GM11168 (cell line): ENCODE results near the gene CDH6.
"Not testable (repeated sequence)": the region's sequence is repeated elsewhere in the genome, so short reads cannot be mapped to it uniquely, and the experiment has no call there.

Source experiments
- in situ Hi-C: fragments of 300-500 bp; cut with MboI; formaldehyde crosslinking; loops from one replicate; pipeline ENCODE4 v1.12.0; 2022; ENCODE audit warnings: low sequenced_read_pairs; ENCODE audit not compliant: unreplicated experiment

CDH6 gene

DNA sequence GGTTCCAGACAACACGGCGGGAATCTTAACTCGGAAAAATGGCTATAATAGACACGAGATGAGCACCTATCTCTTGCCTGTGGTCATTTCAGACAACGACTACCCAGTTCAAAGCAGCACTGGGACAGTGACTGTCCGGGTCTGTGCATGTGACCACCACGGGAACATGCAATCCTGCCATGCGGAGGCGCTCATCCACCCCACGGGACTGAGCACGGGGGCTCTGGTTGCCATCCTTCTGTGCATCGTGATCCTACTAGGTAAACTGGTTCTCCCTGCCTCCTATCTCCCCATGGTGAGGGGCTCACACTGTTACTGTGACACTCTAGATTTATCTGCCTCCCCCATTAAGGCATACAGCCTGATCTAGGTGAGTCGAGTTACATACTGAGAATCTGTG, 124.2 kb downstream of the CDH6 start:
- in situ Hi-C loops: no loop called here

DNA sequence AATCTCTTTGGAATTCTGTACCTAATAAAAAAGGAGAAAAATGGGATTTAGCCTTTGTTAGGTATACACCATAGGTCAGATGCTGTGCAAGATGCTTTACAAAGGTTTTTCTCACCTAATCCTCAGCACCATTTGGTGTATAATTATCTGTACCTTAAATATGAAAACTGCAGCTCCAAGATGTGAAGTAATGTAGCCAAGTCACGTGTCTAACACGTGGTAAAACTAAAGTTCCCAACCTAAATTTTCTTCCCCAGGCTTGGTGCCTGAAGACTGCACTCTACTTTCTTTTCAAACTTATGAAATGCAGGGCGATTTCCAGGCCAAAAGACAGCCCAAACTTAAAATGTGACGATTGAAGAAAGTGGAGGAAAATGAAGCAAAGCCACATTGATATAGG, 125.8 kb downstream of the CDH6 start:
- in situ Hi-C loops: no loop called here

DNA sequence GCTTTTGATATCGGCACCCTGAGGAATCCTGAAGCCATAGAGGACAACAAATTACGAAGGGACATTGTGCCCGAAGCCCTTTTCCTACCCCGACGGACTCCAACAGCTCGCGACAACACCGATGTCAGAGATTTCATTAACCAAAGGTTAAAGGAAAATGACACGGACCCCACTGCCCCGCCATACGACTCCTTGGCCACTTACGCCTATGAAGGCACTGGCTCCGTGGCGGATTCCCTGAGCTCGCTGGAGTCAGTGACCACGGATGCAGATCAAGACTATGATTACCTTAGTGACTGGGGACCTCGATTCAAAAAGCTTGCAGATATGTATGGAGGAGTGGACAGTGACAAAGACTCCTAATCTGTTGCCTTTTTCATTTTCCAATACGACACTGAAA, 129.5 kb downstream of the CDH6 start:
- in situ Hi-C loops: no loop called here

DNA sequence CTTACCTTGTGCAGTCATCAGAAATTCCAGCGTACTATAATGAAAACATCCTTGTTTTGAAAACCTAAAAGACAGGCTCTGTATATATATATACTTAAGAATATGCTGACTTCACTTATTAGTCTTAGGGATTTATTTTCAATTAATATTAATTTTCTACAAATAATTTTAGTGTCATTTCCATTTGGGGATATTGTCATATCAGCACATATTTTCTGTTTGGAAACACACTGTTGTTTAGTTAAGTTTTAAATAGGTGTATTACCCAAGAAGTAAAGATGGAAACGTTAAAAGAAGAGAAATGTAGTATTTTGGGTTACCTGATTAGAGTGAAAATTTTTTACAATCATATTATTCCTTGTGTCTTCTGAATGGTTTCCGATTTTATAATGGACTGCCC, 131.4 kb downstream of the CDH6 start:
- in situ Hi-C loops: no loop called here

DNA sequence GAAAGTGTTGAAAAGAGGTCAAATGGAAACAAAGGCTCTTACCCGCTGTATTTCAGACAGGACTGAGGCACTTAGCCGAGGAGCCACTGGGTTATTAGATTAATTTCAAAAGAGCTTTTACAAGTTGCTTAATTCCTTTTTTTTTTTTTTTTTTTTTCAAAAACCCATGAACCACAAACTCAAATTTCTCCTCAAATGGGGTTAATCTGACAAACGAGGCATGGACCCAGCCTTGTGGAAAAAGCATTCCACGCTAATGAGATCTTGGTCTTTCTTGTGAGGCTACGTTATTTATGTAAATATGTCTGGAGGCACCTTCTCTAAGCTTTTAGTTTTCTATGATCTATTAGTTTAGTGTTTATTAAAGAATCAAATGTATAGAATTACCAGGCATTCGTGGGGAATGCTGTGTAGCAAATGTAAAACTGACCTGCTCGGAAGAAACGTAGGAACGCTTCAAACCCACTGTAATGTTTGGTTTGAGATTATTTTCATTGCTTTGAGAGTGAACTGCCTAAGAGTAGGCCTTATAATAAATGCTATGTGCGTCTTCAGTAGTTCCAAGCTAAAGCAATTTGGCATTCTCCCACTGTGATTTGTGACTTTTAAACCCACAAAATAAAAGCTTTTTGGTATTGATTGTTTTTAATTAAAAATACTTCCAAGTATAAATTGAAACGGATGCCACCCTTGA, 134.7 kb downstream of the CDH6 start:
- in situ Hi-C loops: no loop called here

DNA sequence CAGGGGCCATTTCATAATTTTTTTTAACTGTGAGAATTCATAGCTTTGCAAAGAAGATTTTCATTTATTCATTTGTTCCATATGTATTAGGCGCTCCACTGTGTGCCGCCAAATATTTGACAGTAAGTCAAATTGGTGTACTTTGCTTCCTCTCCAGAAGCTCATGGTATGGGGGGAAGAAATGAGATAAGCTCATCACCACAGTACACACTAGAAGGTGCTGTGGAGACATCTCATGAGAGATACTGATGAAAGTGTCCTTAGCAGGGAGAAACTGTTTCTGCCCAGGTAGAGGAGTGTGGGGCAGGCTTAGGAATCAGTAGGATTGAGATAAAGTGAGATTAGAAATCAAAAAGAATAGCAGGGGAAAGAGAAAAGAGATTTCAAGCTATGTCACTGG, 136.2 kb downstream of the CDH6 start:
- in situ Hi-C loops: no loop called here

DNA sequence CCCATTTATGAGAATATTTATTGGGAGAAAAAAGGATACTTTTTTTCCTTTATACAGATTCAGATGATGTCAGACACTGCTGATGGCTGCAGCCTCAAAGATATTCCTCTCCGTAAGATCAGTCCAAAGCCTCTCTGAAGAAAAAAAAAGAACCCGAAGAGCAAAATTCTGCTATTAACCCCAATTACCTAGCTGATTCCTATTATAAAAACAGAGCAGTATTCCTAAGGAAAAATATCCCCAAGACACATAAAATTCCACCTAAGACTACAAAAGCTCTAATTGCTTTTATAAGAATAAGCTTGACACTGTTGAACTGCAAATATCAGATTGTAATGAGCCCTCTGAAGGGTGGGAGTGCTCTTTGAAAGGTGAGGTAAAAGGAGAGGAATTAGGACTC, 138.7 kb downstream of the CDH6 start:
- in situ Hi-C loops: no loop called here

DNA sequence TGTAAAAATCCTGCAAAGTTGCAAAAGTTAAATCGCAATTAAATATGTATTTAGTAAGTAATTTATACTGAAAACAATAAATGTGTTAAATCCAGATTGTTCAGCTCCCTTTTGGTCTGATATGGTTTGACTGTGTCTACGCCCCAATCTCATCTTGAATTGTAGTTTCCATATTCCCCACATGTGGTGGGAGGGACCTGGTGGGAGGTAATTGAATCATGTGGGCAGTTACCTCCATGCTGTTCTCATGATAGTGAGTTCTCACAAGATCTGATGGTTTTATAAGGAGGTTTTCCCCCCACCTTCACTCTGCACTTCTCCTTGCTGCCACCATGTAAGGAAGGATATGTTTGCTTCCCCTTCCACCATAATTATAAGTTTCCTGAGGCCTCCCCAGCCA, 140.0 kb downstream of the CDH6 start:
- in situ Hi-C loops: no loop called here

DNA sequence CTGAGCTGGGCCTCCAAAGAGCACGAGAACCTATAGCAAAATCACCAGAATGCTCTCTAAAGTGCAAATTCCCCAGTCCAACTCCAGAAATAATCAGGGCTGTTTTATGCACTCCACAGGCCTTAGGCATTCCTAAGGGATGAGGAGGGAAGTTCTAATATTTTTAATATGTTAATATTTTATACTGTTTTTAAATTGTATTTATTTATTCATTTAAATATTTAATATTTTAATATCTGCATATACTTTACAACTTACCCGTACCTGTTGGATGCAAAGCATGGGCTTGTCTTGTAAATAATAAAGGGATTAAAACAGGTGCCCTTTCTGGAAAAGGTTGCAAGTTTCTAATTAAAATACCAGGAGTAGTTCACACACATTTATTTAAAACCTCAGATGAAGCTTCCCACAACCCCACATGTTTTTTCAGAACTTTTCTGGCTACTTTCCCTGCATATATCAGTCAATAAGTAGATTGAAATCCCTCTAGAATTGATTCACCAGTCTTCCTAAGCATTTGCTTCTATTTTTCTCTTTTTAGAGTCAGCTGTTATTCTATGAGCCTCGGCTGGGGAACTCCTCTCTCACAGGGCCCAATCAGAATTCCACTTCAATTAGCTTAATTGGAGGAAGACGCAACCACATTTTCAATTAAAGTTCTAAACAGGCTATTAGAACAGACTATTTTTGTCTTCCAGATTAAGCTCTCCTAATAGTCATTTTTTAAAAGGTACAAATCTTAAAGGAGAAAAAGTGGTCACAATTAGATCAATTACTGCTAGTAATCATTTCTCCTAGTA, 140.8 kb downstream of the CDH6 start:
- in situ Hi-C loops: no loop called here

DNA sequence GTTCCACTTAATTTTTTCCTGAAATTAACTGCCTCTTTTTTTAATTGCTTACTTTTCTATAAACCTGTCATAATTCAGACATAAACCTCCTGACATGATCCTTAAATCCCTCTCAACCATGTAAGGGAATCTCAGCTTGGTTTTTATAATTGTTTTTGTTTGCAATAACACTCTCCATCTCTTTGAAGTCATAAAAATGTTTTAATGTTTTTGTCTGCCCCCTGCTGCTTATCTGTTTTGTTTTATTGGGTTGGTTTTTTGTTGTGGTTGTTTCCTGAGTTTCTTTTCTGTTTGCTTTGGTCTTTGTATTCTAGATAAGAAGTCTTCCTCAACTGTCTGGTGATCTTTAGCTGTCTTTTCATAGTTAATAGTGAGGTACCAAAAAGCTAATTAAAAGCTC, 142.0 kb downstream of the CDH6 start:
- in situ Hi-C loops: no loop called here

DNA sequence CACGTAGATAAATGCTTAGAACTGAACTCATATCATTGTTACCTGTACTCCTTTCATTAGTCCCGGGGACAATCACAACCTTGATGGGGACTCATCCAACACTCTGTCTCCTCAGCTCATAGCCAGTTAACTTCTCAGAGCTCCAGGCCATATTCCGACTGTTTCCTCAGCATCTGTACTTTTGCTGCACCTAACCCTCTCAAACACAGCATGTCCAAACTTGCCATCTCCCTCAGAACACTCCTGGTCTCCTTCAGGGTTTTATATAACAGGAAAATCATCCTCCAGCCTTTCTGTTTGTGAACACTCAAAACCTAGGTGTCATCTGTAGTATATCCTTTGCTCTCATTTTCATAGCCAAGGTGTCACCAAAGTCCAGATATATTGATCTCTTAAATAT, 150.5 kb downstream of the CDH6 start:
- in situ Hi-C loops: no loop called here

DNA sequence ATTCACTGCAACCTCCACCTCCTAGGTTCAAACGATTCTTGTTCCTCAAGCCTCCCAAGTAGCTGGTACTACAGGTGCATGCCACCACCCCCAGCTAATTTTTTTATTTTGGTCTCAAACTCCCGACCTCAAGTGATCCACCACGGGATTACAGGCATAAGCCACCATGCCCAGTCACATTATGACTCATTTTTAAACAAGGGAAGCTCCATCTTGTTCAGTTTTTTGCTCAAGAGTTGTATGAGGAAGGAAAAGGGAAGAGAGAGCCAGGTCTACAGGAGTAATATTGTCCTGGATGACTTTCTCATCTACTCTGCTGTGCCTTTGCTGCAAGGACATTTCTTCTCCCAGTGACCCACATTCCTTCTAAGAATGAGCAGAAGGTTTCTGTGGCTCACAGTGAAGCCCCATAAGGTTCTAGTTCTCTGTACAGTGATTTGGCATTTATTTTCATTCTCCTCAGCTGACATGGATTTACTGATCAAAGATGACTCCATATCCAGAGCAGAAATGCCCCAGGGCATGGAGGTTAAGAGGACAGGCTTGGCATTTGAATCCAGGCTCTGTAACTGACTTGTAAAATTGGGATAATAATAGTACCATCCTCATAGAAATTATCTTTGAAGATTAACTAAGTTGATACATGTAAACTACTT, 153.5 kb downstream of the CDH6 start:
- in situ Hi-C loops: no loop called here

DNA sequence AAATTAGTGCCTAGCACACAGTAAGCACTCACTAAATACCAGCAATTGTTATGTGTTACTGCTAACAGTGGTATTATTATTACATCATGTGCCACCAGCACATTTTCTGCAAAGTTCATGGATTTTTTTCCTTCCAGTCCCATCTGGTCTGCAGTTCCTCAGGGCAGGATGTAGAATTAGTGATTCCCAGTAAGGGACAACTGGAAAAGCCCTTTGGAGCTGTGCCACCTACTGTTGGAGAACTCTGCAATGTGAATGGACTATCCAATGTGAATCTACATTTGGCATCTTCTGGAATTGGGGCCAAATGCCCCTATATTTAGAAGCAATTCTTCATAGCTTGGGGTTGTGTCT, 154.0 kb downstream of the CDH6 start:
- in situ Hi-C loops: no loop called here

DNA sequence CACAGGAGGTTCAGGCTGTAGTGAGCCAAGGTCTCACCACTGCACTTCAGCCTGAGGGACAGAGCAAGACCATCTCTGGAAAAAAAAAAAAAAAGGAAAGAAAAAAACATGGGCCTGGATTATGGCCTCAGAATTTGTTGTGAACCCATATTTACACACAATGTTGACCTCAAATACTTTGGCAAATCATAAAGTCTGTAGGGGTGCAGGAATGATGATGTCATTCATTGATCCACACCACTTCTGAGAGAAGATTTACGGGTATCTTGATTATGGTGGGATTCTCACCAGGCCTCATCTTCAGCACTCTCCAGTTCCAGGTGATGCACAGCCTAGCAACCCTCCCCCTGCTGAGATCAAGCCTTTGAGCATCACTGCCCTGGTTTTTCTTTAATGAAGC, 156.9 kb downstream of the CDH6 start:
- in situ Hi-C loops: no loop called here

DNA sequence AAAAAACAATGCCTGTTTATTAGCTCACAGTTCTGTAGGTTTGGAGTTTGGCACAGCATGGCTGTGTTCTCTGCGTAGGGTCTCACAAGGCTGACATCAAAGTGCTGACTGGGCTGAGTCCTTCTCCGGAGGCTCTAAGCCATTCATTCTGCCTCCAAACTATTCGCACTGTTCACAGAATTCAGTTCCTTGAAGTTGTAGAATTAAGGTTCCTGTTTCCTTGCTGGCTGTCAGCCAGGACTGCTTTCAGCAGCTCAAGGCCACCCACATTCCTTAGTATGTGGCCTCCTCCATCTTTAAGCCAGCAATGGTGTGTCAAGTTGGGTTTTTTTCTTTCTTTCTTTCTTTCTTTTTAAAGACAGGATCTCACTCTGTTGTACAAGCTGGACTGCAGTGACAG, 161.9 kb downstream of the CDH6 start:
- in situ Hi-C loops: no loop called here

DNA sequence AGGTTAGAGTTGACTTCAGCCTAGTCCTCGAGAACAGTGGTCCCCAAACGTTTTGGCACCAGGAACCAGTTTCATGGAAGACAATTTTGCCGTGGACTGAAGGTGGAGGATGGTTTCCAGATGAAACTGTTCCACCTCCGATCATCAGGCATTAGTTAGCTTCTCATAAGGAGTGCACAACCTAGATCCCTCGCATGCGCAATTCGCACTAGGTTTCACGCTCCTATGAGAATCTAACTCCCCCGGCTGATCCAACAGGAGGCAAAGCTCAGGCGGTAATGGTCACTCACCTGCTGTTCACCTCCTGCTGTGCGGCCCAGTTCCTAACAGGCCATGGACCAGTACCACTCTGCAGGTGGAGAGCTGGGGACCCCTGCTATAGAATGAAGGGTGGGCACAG, 163.6 kb downstream of the CDH6 start:
- in situ Hi-C loops: no loop called here

DNA sequence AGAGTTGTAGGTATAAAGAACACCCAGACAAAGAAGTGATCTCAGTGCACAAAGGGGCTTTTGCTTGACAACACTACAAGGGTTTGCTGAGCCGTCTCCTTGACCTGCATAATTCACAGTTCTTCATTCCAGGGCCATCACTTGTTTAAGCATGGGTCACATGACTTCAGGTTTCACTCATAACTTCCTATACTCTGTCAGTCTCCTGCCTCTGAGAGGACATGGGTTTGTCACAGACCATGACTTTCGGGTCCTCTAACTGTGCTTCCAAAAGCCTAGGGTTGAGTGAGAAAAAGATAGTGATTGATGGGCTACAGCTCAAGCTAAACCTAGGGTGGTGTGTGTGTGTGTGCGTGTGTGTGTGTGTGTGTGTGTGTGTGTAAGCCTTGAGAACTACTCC, 166.4 kb downstream of the CDH6 start:
- in situ Hi-C loops: no loop called here

DNA sequence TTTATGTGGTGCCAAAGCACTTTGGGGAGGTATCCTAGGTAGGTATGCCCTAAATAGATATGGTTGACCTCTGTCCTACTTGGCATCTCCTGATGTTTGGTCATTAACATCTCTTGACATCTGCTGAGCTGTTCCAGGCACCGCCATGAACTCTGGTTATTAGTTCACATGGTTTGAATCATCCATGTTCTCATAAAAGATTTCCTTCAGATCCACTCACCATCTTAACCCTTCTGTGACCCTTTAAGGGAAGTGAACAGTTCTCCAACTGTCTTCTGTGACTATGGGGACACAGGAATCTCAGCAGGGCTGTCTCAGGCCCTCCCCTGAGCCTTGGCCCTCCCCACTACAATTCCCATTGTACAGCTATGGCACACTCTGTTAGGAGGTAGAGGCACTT, 167.7 kb downstream of the CDH6 start:
- in situ Hi-C loops: no loop called here

DNA sequence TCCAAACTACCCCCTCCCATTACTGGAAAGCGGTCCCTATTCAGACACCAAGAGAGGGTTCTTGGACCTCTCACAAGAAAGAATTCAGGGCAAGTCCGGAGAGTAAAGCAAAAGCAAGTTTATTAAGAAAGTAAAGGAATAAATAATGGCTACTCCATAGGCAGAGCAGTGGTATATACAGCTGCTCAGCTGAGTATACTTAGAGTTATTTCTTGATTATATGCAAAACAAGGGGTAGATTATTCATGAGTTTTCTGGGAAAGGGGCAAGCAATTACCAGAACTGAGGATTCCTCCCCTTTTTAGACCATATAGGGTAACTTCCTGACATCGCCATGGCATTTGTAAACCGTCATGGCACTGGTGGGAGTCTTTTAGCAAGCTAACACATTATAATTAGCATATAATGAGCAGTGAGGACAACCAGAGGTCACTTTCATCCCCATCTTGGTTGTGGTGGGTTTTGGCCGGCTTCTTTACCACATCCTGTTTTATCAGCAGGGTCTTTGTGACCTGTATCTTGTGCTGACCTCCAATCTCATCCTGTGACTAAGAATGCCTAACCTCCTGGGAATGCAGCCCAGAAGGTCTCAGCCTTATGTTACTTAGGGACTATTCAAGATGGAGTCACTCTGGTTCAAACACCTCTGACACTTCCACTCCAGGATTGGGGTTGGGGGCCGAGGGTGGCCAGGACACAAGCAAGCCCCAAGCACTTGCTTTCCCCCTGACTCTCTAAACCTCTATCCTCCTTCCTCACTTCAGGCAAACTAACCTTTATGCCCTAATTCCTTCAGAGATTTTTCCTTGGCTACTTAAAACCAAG, 168.4 kb downstream of the CDH6 start:
- in situ Hi-C loops: not testable (repeated sequence)

DNA sequence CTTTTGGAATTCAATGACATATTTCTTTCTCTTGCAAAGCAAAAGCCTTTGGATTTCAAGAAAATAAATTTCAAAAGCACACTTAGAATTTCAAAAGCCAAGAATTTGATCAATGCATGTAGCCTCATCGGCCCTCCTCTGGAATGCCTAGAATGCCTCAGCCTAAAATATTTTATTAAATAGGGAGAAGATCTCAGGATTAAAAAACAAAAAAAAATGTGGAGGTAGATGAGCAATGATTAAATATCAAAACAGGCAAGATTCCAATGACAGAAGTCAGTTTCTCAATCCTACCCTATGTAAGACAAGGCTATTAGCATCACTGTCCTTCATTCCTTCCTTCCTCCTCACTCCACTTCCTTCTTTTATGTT, 169.0 kb downstream of the CDH6 start:
- in situ Hi-C loops: no loop called here
